T-helper 2 cell (primary cell): ENCODE data around the gene ECE1.

Experiments
- DNase-seq, 5 experiments: peaks; one replicate each; pipeline versions ENCODE4 v3.0.0 to v3.0.0-alpha.2; 2012 to 2022

The ECE1 gene

GRCh38 chr1:21307663-21308305 is 17.5 kb upstream of the ECE1 start:
- DNase-seq = peak in 1 of 5 experiments; percentile 30

DNA sequence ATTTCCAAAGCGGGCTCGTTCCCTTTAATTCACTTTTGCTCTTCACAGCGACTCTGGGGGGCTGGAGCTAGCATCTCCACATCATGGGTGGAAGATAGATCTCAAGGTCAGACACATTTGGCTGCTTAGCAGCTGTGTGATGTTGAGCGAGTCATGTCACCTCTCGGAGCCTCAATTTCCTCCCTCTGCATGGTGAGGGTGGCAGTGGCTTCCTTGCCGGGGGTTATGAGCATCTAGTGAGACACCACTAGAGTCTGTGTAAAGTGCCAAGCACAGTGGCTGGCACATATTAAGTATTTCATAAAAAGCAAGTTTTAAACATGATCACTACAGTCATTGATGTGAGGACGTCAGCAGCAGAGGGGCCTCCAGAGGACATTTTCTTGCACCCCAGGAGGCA is 16.9 kb upstream of the ECE1 start:
- peak in 1 of 5 experiments; percentile 19 for DNase-seq

DNA sequence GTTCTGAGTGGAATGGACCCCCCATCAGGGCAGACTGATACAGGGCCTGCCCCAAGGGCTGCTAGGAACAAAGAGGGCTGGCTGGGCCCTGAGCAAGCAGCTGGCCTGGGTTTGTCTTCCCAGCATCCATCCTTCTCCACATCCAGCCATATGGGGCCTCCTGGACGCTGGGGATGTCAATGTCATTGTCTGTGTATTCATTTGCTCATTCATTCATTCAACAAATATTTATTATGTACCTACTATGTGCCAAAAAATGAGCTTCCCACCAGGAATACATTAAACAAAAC is 15.6 kb upstream of the ECE1 start:
- DNase-seq = no peak

DNA sequence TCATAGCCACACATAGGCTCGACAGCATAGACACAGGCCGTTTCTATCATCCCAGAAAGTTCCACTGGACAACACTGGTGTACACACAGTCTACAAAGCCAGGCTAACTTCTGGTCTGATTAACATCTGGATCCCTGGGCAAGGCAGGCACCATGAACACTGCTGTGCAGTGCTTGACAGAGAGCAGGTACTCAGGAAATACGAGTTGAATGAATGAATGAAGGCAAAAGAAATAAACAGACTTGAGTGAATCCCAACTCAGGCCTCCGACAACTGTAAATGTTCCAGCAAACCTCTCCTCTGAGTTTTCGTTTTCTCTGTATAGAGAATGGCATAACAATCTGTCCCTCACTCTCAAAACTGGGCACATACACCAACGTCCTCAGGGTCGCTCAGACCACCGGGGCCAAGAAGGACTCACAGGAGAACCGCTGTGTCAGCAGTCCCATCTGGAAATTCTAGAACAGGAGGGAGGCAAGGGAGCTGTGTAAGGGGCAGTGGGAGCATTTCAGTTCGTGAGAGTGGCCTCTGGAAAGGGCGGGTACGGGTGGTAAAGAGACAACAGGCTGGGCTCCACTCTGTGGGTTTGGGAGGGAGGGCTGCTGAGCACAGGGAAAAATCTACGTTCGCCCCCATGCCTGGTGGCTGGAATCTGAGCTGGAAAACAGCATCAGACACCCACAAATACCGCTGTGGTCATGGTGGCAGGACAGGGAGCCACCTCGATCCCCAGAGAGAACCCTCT is 15.1 kb upstream of the ECE1 start:
- no peak for DNase-seq

DNA sequence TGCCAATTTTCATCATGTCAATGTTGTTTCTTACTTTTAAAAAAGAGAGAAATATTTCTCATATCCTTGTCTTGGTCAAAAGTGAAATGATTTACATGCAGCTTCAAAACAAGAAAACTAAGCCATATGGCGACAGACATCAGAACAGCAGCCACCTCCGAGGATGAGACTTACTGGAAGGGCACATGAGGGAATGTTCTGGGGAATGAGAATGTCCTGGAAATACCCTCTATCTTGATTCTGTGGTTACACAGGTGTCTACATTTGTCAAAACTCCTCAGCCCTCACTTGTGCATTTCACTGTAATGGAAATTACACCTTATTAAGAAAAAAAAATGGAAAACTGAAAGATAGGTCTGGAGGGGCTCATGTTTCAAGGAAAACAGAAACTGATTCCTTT is 14.2 kb upstream of the ECE1 start:
- DNase-seq = no peak

DNA sequence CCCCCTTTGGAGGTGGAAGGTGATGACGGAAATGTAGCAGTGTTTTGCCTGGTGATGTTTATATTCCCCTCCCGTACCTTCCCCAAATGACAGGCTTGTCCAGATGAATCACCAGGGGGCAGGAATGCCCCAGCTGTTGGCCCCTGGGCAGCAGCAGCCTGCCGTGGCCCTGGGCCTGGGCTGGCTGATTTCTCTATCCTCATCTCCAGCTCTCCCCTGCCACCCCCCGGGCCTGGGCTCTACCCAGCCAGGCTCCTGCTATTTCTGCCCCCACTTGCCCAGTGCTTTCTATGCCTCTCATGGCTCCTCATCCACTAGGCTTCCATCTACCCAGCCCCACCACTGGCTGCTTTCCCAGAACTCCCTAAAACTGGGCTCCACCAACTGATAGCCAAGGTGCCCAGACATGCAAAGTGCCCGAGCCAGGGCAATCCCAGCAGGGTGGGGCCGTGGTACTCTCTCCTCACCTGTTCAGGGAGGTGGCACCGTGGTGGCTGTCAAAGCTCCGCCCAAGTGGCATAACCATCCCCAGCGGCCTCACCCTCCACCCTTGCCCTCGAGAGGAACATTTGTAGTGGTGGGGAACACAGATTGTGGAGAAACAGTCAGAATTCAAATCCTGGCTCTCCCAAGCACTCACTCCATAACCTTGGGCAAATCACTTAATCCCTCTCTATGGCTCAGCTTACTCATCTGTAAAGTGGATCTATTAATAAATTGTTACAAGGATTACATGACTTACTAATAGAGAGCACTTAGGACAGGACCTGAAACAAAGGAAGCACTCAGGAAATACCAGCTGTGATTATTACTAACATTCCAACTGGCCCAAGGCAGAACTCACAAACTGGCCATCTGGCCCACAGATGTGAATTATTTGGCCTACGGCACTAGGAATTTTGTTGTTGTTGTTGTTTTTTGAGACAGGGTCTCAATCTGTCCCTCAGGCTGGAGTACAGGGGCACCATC is 12.8 kb upstream of the ECE1 start:
- no peak for DNase-seq

GRCh38 chr1:21301794-21302440 is 11.7 kb upstream of the ECE1 start:
- DNase-seq = no peak

DNA sequence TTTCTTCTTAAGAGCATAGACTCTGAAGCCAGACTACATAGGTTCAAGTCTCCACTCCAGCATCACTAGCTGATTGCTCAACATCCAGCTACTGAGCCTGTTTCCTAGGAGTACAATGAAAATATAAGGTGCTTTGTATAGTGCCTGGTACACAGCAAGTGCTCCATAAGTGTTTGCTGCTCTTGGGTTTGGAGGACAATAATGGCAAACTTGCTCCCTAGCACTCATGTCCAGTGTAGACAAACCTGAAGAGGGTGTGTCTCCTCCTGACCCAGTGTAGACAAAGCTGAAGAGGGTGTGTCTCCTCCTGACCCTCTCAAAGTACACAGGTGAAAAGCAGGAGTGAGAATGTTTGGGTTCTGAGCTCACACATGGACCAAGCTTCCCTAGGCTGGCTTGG is 10.5 kb upstream of the ECE1 start:
- DNase-seq = no peak

GRCh38 chr1:21299780-21300395 is 9.6 kb upstream of the ECE1 start:
- no peak for DNase-seq

DNA sequence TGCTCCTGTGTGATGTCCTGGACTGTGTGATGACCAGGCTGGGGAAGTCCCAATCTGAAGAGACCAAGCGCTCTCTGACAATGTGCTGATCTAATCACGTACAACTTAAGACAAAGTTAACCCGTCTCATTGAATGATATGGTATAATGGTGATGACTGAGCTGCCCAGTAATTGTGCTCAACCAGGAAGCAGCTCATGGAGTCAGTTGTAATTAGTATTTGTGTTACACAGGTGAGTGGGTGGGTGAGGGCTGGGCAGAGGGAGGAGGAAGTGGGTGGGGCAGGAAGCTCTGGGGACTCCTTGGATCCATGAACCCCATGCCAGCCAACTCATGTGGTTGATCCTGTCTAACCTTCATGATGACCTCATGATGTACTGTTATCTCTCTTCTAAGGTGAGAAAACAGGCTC is 8.7 kb upstream of the ECE1 start:
- DNase-seq = no peak

GRCh38 chr1:21297975-21298374 is 7.7 kb upstream of the ECE1 start:
- no peak for DNase-seq

DNA sequence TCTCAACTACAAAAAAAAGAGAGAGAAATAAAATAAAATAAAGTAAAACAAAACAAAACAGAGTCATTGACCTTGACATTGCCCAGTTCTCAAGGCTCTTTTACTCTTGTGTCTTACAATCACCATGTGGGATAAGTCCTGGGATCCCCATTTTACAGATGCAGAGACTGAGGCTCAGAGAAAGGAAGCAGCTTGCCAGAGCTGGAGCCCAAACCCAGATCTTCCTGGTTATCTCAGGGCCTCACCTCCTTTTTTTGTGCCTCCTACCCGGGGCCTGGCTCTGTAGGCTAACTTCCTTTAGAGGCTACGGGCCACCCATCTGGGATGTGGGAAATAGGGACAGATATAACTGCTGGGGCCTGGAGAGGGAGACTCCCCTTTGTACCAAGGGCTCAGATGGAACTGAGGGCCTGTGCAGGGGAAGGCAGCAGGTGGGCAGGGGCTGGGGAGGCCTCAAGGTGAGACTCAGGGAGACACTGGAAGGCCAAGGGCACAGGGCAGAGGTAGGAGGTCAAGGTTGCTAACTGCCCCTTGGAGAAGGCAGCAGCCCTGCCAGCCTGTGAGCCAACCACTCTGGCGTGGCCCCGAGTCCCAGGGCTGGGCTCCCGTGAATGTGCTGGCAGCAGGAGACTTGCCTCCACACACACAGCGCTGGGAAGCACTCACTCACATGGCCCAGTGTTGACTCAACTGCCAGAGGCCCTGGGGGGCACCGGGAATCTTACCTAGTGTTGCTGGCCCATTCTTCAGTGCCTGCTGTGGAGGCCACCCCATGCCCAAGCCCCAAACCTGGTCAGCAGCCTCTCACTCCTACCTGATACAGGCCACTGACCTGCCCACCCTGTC is 6.5 kb upstream of the ECE1 start:
- DNase-seq = no peak

DNA sequence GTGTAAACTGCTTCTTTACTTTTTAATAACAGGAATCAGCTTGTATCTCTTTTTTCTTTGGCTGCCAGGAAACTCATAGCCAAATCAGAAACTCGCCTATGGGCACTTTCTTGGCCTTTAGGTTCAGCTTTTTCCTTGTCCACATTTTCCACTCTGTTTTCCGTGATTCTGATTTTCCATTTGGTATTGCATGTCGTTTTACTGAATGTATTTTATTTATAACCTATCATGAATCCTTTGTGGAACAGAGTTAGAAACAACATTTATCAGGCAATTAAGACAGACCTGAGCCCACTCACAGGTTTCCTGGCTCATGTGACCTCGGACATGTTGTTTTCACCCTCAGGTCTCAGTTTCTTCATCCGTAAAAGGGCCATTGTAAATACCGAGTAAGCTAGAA is 5.3 kb upstream of the ECE1 start:
- no peak for DNase-seq

DNA sequence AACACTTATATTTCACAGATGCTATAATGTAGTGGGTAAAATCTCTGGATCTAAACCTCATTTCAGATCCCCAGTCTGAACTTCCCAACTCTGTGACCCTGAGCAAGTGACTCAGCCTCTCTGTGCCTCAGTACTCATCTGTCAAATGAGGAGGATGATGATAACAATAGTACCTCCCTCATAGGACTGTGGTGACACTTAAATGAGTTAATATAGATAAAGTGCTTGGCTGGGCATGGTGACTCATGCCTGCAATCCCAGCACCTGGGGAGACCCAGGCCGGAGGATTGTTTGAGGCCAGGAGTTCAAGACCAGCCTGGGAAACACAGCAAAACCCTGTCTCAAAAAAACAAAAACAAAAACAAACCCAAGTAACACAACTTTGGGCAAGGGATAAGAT is 4.7 kb upstream of the ECE1 start:
- DNase-seq = peak in 3 of 5 experiments; percentile 13 to 79 (median 24)

- peak; percentile 62 to 98 (median 85) for DNase-seq
Observed at GRCh38 chr1:21294266-21294989, 4.2 kb upstream of the ECE1 start.

GRCh38 chr1:21293537-21294265 is 3.4 kb upstream of the ECE1 start:
- peak in 4 of 5 experiments; percentile 31 to 87 (median 66) for DNase-seq

DNA sequence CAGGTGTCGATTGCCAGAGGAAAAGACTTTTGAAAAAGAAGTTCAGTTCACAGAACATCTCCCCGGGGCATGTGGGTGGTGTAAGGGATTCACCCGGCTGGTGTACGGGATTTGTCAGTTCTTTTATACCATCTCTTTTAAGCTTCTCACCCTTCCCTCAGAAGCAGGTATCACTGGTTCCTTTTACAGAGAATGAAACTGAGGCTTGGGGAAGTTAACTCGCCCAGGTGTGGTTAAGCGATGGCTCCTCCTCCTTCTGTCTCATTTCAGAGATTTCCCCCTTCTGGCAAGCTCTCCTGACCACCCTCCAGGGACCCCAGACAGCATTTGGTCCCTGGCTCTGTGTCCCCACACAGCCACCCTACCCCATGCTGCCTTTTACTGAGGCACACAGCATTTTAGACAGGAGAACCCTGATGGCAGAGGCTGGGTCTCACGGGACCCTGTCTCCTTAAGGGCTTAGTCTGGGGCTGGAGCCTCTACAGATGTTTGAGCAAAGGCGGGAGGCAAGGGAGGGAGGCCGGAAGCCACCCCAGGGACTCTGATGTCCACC is 2.8 kb upstream of the ECE1 start:
- peak in 4 of 5 experiments; percentile 27 to 77 (median 51) for DNase-seq

GRCh38 chr1:21292503-21292983 is 2.3 kb upstream of the ECE1 start:
- no peak for DNase-seq

DNA sequence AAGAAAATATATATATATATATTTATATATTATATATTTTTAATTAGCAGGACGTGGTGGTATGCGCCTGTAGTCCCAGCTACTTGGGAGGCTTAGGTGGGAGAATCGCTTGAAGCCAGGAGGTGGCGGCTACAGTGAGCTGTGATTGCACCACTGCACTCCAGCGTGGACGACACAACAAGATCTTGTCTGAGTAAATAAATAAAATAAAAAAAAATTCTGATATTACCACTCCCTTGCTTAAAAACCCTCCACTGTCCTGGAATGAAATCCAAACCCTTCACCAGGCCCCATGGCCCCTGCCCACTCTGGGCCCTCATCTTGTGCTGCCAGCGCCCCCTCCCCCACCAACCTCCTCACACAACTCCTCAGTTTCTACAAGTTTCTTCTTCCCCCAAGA is 1.7 kb upstream of the ECE1 start:
- no peak for DNase-seq

GRCh38 chr1:21291184-21291583 is 921 bp upstream of the ECE1 start:
- DNase-seq = no peak
